H1 (cell line): ENCODE results near the gene COQ7. TPM values are rescaled to one million over a fixed set of nuclear protein-coding genes. Genes with fewer than 3 reads are reported as not detected.

ENCODE experiments used
- CTCF ChIA-PET: fragments of 300-600 bp; sonication (Branson Sonifier 250); formaldehyde crosslinking; loops from one replicate; lab custom pipeline; 2021; ENCODE audit not compliant: partially characterized antibody; lab: Charles Lee
- POLR2A ChIA-PET: fragments of 300-600 bp; sonication (Branson Sonifier 250); formaldehyde crosslinking; loops from one replicate; lab custom pipeline; 2021; ENCODE audit warnings: inconsistent platforms; ENCODE audit not compliant: partially characterized antibody; lab: Charles Lee
- DNase-seq, 2 experiments: peaks; one replicate each; pipeline versions ENCODE4 v3.0.0 to v3.0.0-alpha.2; 2010 to 2022; ENCODE audit warnings: low spot score in 2 of 2, low read depth in 1 of 2, mixed read lengths in 1 of 2
- FAIRE-seq: peaks from 2 replicates; lab custom pipeline; 2011; peaks lifted over from hg19 to GRCh38; lab: Jason Lieb, UNC
- H2AFZ ChIP-seq: 2 replicates; pipeline ENCODE4 v1.8.1; 2012; ENCODE audit warnings: low read length, inconsistent platforms
- H2AK5ac ChIP-seq: 2 replicates; pipeline ENCODE4 v1.6.1; 2013; ENCODE audit warnings: low read depth, low read length
- H2BK120ac ChIP-seq: replicated peaks from 2 replicates; pipeline ENCODE3; 2013; ENCODE audit warnings: low read depth, low read length, inconsistent platforms
- H2BK12ac ChIP-seq: 2 replicates; pipeline ENCODE4 v1.6.1; 2013; ENCODE audit warnings: low read depth, low read length
- H2BK15ac ChIP-seq: 2 replicates; pipeline ENCODE4 v1.6.1; 2013; ENCODE audit warnings: low read length
- H2BK20ac ChIP-seq: 2 replicates; pipeline ENCODE4 v1.6.1; 2013; ENCODE audit warnings: low read length
- H2BK5ac ChIP-seq: 2 replicates; pipeline ENCODE4 v1.6.1; 2013; ENCODE audit warnings: low read depth, low read length
- H3K14ac ChIP-seq: 2 replicates; pipeline ENCODE4 v1.6.1; 2013; ENCODE audit warnings: inconsistent platforms; ENCODE audit not compliant: insufficient read length
- H3K18ac ChIP-seq: 2 replicates; pipeline ENCODE4 v1.6.1; 2013; ENCODE audit warnings: low read length; ENCODE audit errors: extremely low read depth
- H3K23ac ChIP-seq: 2 replicates; pipeline ENCODE4 v1.6.1; 2013; ENCODE audit warnings: inconsistent platforms; ENCODE audit not compliant: insufficient read length
- H3K23me2 ChIP-seq: 2 replicates; pipeline ENCODE4 v1.6.1; 2013; ENCODE audit warnings: low read depth, low read length
- H3K27ac ChIP-seq: 2 replicates; pipeline ENCODE4 v1.6.1; 2011; ENCODE audit warnings: low read depth, low read length, inconsistent platforms
- H3K27me3 ChIP-seq, 4 experiments: replicated peaks in 1 of 4; 1 replicate in 1 of 4; 2 replicates in 3 of 4; pipeline versions ENCODE4 v1.6.1 to v1.8.1; 2011 to 2013; ENCODE audit warnings: low read length in 3 of 4, mild to moderate bottlenecking in 3 of 4, inconsistent platforms in 2 of 4, mixed read lengths in 2 of 4, moderate library complexity in 1 of 4; ENCODE audit not compliant: control insufficient read depth in 3 of 4, insufficient read depth in 3 of 4; ENCODE audit errors: extremely low read depth in 1 of 4
- H3K36me3 ChIP-seq, 4 experiments: 2 replicates each; pipeline versions ENCODE4 v1.6.1 to v1.8.1; 2011 to 2013; ENCODE audit warnings: mild to moderate bottlenecking in 4 of 4, low read length in 3 of 4, moderate library complexity in 2 of 4, control low read depth in 1 of 4, inconsistent platforms in 1 of 4; ENCODE audit not compliant: insufficient read depth in 4 of 4, control insufficient read depth in 2 of 4
- H3K4ac ChIP-seq: replicated peaks from 2 replicates; pipeline ENCODE3; 2013; ENCODE audit warnings: low read length, low read depth, mixed read lengths, inconsistent platforms; ENCODE audit not compliant: insufficient read length
- H3K4me1 ChIP-seq, 4 experiments: replicated peaks in 1 of 4; 1 replicate in 1 of 4; 2 replicates in 3 of 4; pipeline versions ENCODE4 v1.6.1 to v1.8.1; 2011 to 2013; ENCODE audit warnings: low read length in 3 of 4, inconsistent platforms in 2 of 4, mixed read lengths in 1 of 4; ENCODE audit not compliant: insufficient read depth in 4 of 4, control insufficient read depth in 3 of 4
- H3K4me2 ChIP-seq, 2 experiments: 2 replicates each; pipeline versions ENCODE4 v1.6.1 to v1.8.1; 2011 to 2013; ENCODE audit warnings: low read depth in 2 of 2, low read length in 2 of 2, control low read depth in 1 of 2, inconsistent platforms in 1 of 2, mild to moderate bottlenecking in 1 of 2; ENCODE audit not compliant: insufficient read depth in 1 of 2
- H3K4me3 ChIP-seq, 4 experiments: fragments of 200-600, 300-600 bp in 1 of 4; sonication (generic), shearing (Covaris generic), sonication (Bioruptor Twin) in 1 of 4; 2 replicates each; pipeline versions ENCODE4 v1.5.1 to v1.8.1; 2011 to 2016; ENCODE audit warnings: low read length in 4 of 4, low read depth in 3 of 4, control low read depth in 2 of 4, inconsistent platforms in 2 of 4, mild to moderate bottlenecking in 2 of 4, mixed read lengths in 1 of 4, moderate library complexity in 1 of 4; ENCODE audit not compliant: insufficient read depth in 2 of 4; ENCODE audit errors: extremely low read depth in 1 of 4
- H3K56ac ChIP-seq: replicated peaks from 2 replicates; pipeline ENCODE3; 2013; ENCODE audit warnings: low read depth, mild to moderate bottlenecking, mixed read lengths, low read length, inconsistent platforms; ENCODE audit not compliant: insufficient read length
- H3K79me1 ChIP-seq: 2 replicates; pipeline ENCODE4 v1.6.1; 2013; ENCODE audit warnings: low read depth, low read length, control low read depth
- H3K79me2 ChIP-seq, 2 experiments: 2 replicates each; pipeline versions ENCODE4 v1.6.1 to v1.8.1; 2012 to 2013; ENCODE audit warnings: low read length in 2 of 2, mild to moderate bottlenecking in 2 of 2, inconsistent platforms in 1 of 2; ENCODE audit not compliant: insufficient read depth in 2 of 2, control insufficient read depth in 1 of 2
- H3K9ac ChIP-seq, 4 experiments: replicated peaks in 1 of 4; 1 replicate in 1 of 4; 2 replicates in 3 of 4; pipeline versions ENCODE4 v1.6.1 to v1.8.1; 2011 to 2013; ENCODE audit warnings: low read depth in 3 of 4, low read length in 3 of 4, control low read depth in 2 of 4, mild to moderate bottlenecking in 2 of 4, moderate library complexity in 2 of 4, inconsistent platforms in 1 of 4; ENCODE audit errors: extremely low read depth in 1 of 4
- H3K9me3 ChIP-seq, 2 experiments: 2 replicates each; pipeline versions ENCODE4 v1.6.1 to v1.8.1; 2012 to 2013; ENCODE audit warnings: mild to moderate bottlenecking in 2 of 2, moderate library complexity in 2 of 2, control low read depth in 1 of 2, inconsistent platforms in 1 of 2, low read depth in 1 of 2, low read length in 1 of 2, mixed read lengths in 1 of 2; ENCODE audit not compliant: insufficient read depth in 2 of 2
- H4K20me1 ChIP-seq, 2 experiments: replicated peaks in 1 of 2; 2 replicates each; pipeline versions ENCODE3 to v1.8.1; 2011 to 2013; ENCODE audit warnings: inconsistent platforms in 2 of 2, low read length in 2 of 2, mild to moderate bottlenecking in 1 of 2; ENCODE audit not compliant: insufficient read depth in 2 of 2, control insufficient read depth in 1 of 2
- H4K5ac ChIP-seq: 2 replicates; pipeline ENCODE4 v1.6.1; 2013; ENCODE audit warnings: low read length, low read depth, mixed read lengths, inconsistent platforms; ENCODE audit not compliant: insufficient read length
- H4K8ac ChIP-seq: 2 replicates; pipeline ENCODE4 v1.8.0; 2013; ENCODE audit warnings: mild to moderate bottlenecking, moderate library complexity, low read length, inconsistent platforms; ENCODE audit not compliant: insufficient read depth; ENCODE audit errors: extremely low read depth
- H4K91ac ChIP-seq: replicated peaks from 2 replicates; pipeline ENCODE3; 2013; ENCODE audit warnings: low read length, mixed read lengths, inconsistent platforms; ENCODE audit not compliant: insufficient read length
- BCL11A ChIP-seq, 2 experiments: IDR thresholded peaks; one replicate each; pipeline ENCODE4 v1.6.1; 2011; ENCODE audit warnings: low read depth in 2 of 2, low read length in 2 of 2, mild to moderate bottlenecking in 2 of 2
- BRCA1 ChIP-seq: IDR thresholded peaks from 2 replicates; pipeline ENCODE4 v1.6.1; 2012; ENCODE audit warnings: low read depth, low read length, improper control_type of control experiment
- GTF2F1 ChIP-seq: IDR thresholded peaks from 2 replicates; pipeline ENCODE4 v1.6.1; 2012; ENCODE audit warnings: low read depth, low read length, improper control_type of control experiment, borderline replicate concordance
- POLR2AphosphoS5 ChIP-seq: IDR thresholded peaks from 2 replicates; pipeline ENCODE4 v1.6.1; 2011; ENCODE audit warnings: low read depth, low read length
- SIX5 ChIP-seq: IDR thresholded peaks from 2 replicates; pipeline ENCODE4 v1.6.1; 2011; ENCODE audit warnings: mild to moderate bottlenecking, low read depth, low read length
- TCF12 ChIP-seq: IDR thresholded peaks from 2 replicates; pipeline ENCODE4 v1.6.1; 2011; ENCODE audit warnings: low read depth, mild to moderate bottlenecking, low read length
- TEAD4 ChIP-seq: IDR thresholded peaks from 2 replicates; pipeline ENCODE4 v1.6.1; 2012; ENCODE audit warnings: low read depth, low read length, inconsistent platforms, mixed read lengths
- WGBS, 2 experiments: shearing (Covaris generic) in 1 of 2; methylation state at CpG; one replicate each; pipeline versions ENCODE4 v1.1.6 to v1.1.7; 2013 to 2015; ENCODE audit warnings: low lambda C conversion rate in 2 of 2, mixed read lengths in 2 of 2, inconsistent platforms in 1 of 2, low coverage in 1 of 2, missing lambda C conversion rate in 1 of 2; ENCODE audit not compliant: insufficient replicate concordance in 2 of 2, insufficient coverage in 1 of 2, insufficient read length in 1 of 2; ENCODE audit errors: extremely low coverage in 1 of 2, missing lambda C conversion rate in 1 of 2; 5-methylcytosine and 5-hydroxymethylcytosine counted together
- polyA plus RNA-seq, 7 experiments: library from polyadenylated mRNA; depleted of rRNA in 3 of 7; stranded (reverse) in 5 of 7; unstranded in 2 of 7; fragments of >200 nt in 5 of 7; fragments of 200-250 nt in 2 of 7; gene quantifications; 1 replicate in 5 of 7; 2 replicates in 1 of 7; 4 replicates in 1 of 7; pipeline versions ENCODE4 v1.2.1 to v1.2.3, GENCODE V29; 2011 to 2013; ENCODE audit warnings: missing spikeins in 2 of 7, mixed read lengths in 2 of 7
- total RNA-seq: library from RNA; stranded (reverse); fragmentation: NEBNext Ultra II Directional; extraction: Animal tissue kit (Norgen Biotek cat#: 25700); gene quantifications from 2 replicates; pipeline ENCODE4 v1.2.1, GENCODE V29; 2021

COQ7 gene
- total and polyA plus RNA-seq, 2 of the 8 experiments (the other 6 are each of a cell fraction or from before 2014, with no cell fraction given): 7.1 to 15.2 TPM

GRCh38 chr16:19110537-19111360 lies 43.3 kb downstream of the COQ7 start:
- Histone ChIP-seq H4K8ac (no peak overlapping the region), H4K5ac (no peak overlapping the region), H2AFZ (no peak overlapping the region), H3K27ac (no peak overlapping the region), H3K79me2 (no peaks in the 10 kb centered on the region), H3K36me3 (peaks cover 0 to 3% (median 0%) of the 10 kb centered on the region in 4 experiments; a peak in 1 of 8 replicates), H3K14ac (no peak overlapping the region), H3K79me1 (no peaks in the 10 kb centered on the region), H2AK5ac (no peak overlapping the region), H3K9me3 (peaks cover 0 to 3% of the 10 kb centered on the region in 2 experiments; a peak in 1 of 4 replicates), H3K56ac (no peak overlapping the region), H3K4me3 (no peak overlapping the region), H3K23ac (no peak overlapping the region), H3K18ac (no peak overlapping the region), H4K91ac (no peak overlapping the region), H4K20me1 (no peaks in the 10 kb centered on the region), H2BK120ac (no peak overlapping the region), H3K4me1 (peaks cover 0 to 8% (median 6%) of the 10 kb centered on the region in 4 experiments; a peak in 5 of 7 replicates), H2BK12ac (no peak overlapping the region), H3K4me2 (no peak overlapping the region), H3K9ac (no peak overlapping the region), H2BK5ac (no peak overlapping the region), H3K23me2 (peaks cover 5% of the 10 kb centered on the region; the same call in 1 of the 2 replicates), H3K27me3 (peaks cover 14 to 25% (median 23%) of the 10 kb centered on the region in 4 experiments), H2BK20ac (no peak overlapping the region), H2BK15ac (no peak overlapping the region), H3K4ac (no peak overlapping the region)
- CTCF ChIA-PET: interaction anchor here (0.6 to 1.3 kb wide), 3 partner anchors 13 to 278 kb away, joined by 3 to 4 read pairs (median 3); no protein-coding TSS in a partner anchor
- WGBS, 2 experiments: 93% methylated on average over 4 of the region's 4 CpGs; no CpG with 5 or more reads in 1 of the 2 experiments
- FAIRE-seq (no peak), DNase-seq (no peak)
- TF ChIP-seq SIX5 (no peak), BCL11A (IDR thresholded peaks at IDR 0.05; ENCODE audit: low read depth in 2 of 2, low read length in 2 of 2) (no peak), TCF12 (no peak), POLR2AphosphoS5 (no peak), TEAD4 (no peak), BRCA1 (no peak), GTF2F1 (no peak)
- POLR2A ChIA-PET: no interaction called here
